HG03066 (cell line): Measurements from ENCODE around the gene GPC2.

ENCODE experiments used
- ATAC-seq: cut with Tn5 transposase; IDR thresholded peaks from one replicate; pipeline ENCODE4 v1.9.1; 2021; ENCODE audit warnings: low read depth; ENCODE audit not compliant: unreplicated experiment

Gene GPC2

GRCh38 chr7:100126239-100126930 is 50.8 kb downstream of the GPC2 start:
- ATAC-seq = peak; percentile 23

DNA sequence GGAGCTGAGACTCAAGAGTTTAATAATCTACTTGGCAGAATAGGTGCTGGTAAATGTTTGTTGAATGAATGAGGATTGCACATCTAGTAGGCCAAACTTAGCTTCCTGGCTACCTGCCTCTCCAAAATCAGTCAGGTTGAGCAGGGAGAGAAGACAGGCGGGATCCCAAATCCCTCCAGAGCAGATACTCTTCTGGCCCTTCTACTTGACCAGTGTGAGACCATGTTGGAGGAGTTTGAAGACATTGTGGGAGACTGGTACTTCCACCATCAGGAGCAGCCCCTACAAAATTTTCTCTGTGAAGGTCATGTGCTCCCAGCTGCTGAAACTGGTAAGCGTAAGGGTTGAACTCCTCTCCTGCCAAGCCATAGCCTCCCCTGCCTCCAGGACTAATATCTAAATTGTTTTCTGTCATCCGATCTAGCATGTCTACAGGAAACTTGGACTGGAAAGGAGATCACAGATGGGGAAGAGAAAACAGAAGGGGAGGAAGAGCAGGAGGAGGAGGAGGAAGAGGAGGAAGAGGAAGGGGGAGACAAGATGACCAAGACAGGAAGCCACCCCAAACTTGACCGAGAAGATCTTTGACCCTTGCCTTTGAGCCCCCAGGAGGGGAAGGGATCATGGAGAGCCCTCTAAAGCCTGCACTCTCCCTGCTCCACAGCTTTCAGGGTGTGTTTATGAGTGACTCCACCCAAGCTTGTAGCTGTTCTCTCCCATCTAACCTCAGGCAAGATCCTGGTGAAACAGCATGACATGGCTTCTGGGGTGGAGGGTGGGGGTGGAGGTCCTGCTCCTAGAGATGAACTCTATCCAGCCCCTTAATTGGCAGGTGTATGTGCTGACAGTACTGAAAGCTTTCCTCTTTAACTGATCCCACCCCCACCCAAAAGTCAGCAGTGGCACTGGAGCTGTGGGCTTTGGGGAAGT is 52.6 kb downstream of the GPC2 start:
- no peak for ATAC-seq

DNA sequence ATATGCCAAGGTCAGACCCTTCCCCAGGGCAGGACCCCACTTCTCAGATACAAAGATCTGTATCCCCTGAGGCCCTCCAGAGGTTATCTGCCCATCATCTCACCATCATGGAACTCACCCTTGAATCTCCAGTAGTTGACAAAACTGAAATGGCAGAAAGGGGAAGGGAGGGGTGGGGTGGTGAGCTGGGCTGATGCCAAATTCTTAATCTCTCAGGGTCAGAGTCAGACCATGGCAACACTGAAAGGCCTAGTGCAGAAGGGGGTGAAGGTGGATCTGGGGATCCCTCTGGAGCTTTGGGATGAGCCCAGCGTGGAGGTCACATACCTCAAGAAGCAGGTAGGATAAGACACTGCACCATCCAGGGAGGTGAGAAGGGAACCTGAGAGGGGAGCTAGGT is 54.6 kb downstream of the GPC2 start:
- no peak for ATAC-seq

DNA sequence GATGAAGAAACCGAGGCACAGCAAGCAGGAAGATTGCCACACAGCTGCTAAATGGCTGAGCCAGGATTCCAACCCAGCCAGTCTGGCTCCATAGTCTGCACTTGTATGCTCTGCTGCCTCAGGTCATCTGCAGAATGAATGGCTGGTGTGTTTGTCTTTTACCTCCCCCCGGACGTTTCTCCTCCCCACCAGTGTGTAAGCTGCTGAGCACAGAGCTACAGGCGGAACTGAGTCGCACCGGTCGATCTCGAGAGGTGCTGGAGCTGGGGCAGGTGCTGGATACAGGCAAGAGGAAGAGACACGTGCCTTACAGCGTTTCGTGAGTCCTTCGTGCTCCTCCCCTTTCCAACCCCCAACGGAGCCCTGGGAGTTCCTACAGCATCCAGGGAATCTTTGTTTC is 55.1 kb downstream of the GPC2 start:
- no peak for ATAC-seq

GRCh38 chr7:100120733-100121036 is 56.5 kb downstream of the GPC2 start:
- no peak for ATAC-seq

DNA sequence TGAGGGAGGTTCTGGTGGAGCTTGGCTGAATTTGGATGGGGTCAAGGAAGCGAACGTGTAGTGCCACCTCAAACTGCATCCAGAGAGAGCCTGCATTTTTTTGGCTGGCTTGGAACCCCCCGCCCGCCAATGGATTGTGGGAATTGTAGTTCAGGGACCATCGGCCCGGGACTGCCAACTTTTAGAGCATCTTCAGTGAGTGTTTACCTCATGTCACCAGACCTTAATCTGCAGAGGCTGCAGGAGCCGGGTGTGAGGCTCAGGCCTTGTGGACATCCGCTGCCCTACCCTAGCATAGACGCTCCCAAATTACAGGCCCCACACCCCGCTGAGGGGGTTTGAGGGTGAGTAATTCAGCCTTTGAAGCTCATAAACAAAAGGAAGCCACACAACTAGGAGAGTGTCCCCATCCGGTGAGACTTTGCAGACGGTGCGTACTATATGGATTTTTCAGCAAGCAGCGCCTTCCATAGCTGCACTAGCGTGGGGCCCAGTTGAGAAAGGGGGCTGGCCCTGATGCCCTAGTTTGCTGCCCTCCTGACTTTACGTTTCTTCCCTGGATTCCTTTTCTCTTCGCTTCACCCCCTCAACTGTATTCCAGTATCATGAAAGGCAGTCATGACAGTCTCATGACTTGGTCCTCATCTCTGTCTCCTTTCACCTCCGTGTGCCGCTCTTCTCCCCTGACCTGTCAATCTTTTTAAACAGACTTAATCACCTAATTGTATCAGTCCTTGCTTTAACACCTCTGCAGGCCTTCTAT is 57.0 kb downstream of the GPC2 start:
- peak; percentile 37 for ATAC-seq
